Neural cell (in vitro differentiated cells): Measurements from ENCODE around the gene ZNF446. TPM values are rescaled to one million over a fixed set of nuclear protein-coding genes. Genes with fewer than 3 reads are reported as not detected.

Experiments used
- H2AFZ ChIP-seq: fragments of 200-600, 300-800 bp; sonication (generic), shearing (Covaris generic); 2 replicates; pipeline ENCODE4 v1.6.0; 2014; ENCODE audit warnings: low read depth, mild to moderate bottlenecking, antibody characterized with exemption, low read length, moderate library complexity
- H3F3A ChIP-seq: fragments of 200-600 bp; shearing (Covaris generic); 2 replicates; pipeline ENCODE4 v1.6.1; 2016; ENCODE audit warnings: mild to moderate bottlenecking, moderate library complexity, mixed read lengths, antibody characterized with exemption, low read length; ENCODE audit not compliant: insufficient read depth, poor library complexity, severe bottlenecking
- H3K27ac ChIP-seq: fragments of 200-600, 300-800 bp; sonication (generic), shearing (Covaris generic); 2 replicates; pipeline ENCODE4 v1.5.1; 2014; ENCODE audit warnings: mild to moderate bottlenecking, low read length, moderate library complexity
- H3K27me3 ChIP-seq: fragments of 300-800, 200-600 bp; sonication (generic), shearing (Covaris generic); 2 replicates; pipeline ENCODE4 v1.6.0; 2014; ENCODE audit warnings: mild to moderate bottlenecking, low read depth, low read length, moderate library complexity; ENCODE audit not compliant: insufficient read depth
- H3K36me3 ChIP-seq: fragments of 300-800, 200-600 bp; sonication (generic), shearing (Covaris generic); 2 replicates; pipeline ENCODE4 v1.5.1; 2014; ENCODE audit warnings: mild to moderate bottlenecking, antibody characterized with exemption, low read length, moderate library complexity; ENCODE audit not compliant: insufficient read depth
- H3K4me2 ChIP-seq: fragments of 300-800, 200-600 bp; sonication (generic), shearing (Covaris generic); 2 replicates; pipeline ENCODE4 v1.6.0; 2014; ENCODE audit warnings: mild to moderate bottlenecking, low read length
- H3K4me3 ChIP-seq: fragments of 300-800, 200-600 bp; sonication (generic), shearing (Covaris generic); 2 replicates; pipeline ENCODE4 v1.5.1; 2014; ENCODE audit warnings: mild to moderate bottlenecking, low read length, moderate library complexity
- H3K79me2 ChIP-seq: fragments of 200-600 bp; shearing (Covaris generic); replicated peaks from 2 replicates; pipeline ENCODE4 v1.6.0; 2014; ENCODE audit warnings: mild to moderate bottlenecking, low read length, moderate library complexity; ENCODE audit not compliant: insufficient read depth
- H3K9ac ChIP-seq: fragments of 300-800, 200-600 bp; sonication (generic), shearing (Covaris generic); 2 replicates; pipeline ENCODE4 v1.6.1; 2016; ENCODE audit warnings: mild to moderate bottlenecking, low read length, mixed read lengths
- H3K9me2 ChIP-seq: fragments of 200-600 bp; shearing (Covaris generic); 2 replicates; pipeline ENCODE4 v1.6.1; 2016; ENCODE audit warnings: mild to moderate bottlenecking, low read length, mixed read lengths; ENCODE audit not compliant: insufficient read depth
- H3K9me3 ChIP-seq: fragments of 200-600, 300-800 bp; sonication (generic), shearing (Covaris generic); 2 replicates; pipeline ENCODE4 v1.6.1; 2016; ENCODE audit warnings: mild to moderate bottlenecking, mixed run types, low read length, moderate library complexity, mixed read lengths
- H4K20me1 ChIP-seq: fragments of 200-600 bp; shearing (Covaris generic); 2 replicates; pipeline ENCODE4 v1.6.1; 2016; ENCODE audit warnings: mild to moderate bottlenecking, mixed run types; ENCODE audit not compliant: insufficient read depth
- CTCF ChIP-seq: fragments of 450-650 bp; IDR thresholded peaks from 2 replicates; pipeline ENCODE4 v1.5.1; 2014; ENCODE audit warnings: antibody characterized with exemption, mild to moderate bottlenecking, moderate library complexity; ENCODE audit not compliant: poor library complexity, severe bottlenecking
- EP300 ChIP-seq: fragments of 450-650 bp; conservative IDR thresholded peaks from 2 replicates; pipeline ENCODE4 v1.6.1; 2014; ENCODE audit warnings: antibody characterized with exemption, mild to moderate bottlenecking, moderate library complexity; ENCODE audit not compliant: poor library complexity, severe bottlenecking
- EZH2 ChIP-seq: fragments of 200-600, 300-800 bp; shearing (Covaris generic), sonication (generic); IDR thresholded peaks from 2 replicates; pipeline ENCODE4 v1.6.1; 2014; ENCODE audit warnings: antibody characterized with exemption, low read length, borderline replicate concordance, mild to moderate bottlenecking; ENCODE audit not compliant: insufficient read depth, poor library complexity, severe bottlenecking
- MXI1 ChIP-seq: fragments of 450-650 bp; conservative IDR thresholded peaks from 2 replicates; pipeline ENCODE4 v1.6.1; 2014; ENCODE audit warnings: antibody characterized with exemption, mild to moderate bottlenecking; ENCODE audit not compliant: poor library complexity, severe bottlenecking
- POLR2AphosphoS5 ChIP-seq: IDR thresholded peaks from 2 replicates; pipeline ENCODE4 v1.6.1; 2012
- RAD21 ChIP-seq: fragments of 450-650 bp; conservative IDR thresholded peaks from 2 replicates; pipeline ENCODE4 v1.6.1; 2014; ENCODE audit warnings: antibody characterized with exemption, mild to moderate bottlenecking, moderate library complexity
- REST ChIP-seq: IDR thresholded peaks from 2 replicates; pipeline ENCODE4 v1.6.1; 2012; ENCODE audit warnings: borderline replicate concordance
- SMC3 ChIP-seq: fragments of 450-650 bp; conservative IDR thresholded peaks from 2 replicates; pipeline ENCODE4 v1.6.1; 2014; ENCODE audit warnings: antibody characterized with exemption, mild to moderate bottlenecking, moderate library complexity; ENCODE audit not compliant: poor library complexity
- TAF1 ChIP-seq: IDR thresholded peaks from 2 replicates; pipeline ENCODE4 v1.6.1; 2012; ENCODE audit warnings: low read depth
- polyA minus RNA-seq: library from RNA; depleted of rRNA, polyadenylated mRNA; stranded (reverse); fragments of >200 nt; gene quantifications from 2 replicates; pipeline ENCODE4 v1.2.3, GENCODE V29; 2014
- polyA plus RNA-seq: library from polyadenylated mRNA; depleted of rRNA; stranded (reverse); fragments of >200 nt; gene quantifications from 2 replicates; pipeline ENCODE4 v1.2.3, GENCODE V29; 2014

The ZNF446 gene
- polyA plus RNA-seq, result 18.2 and 25.9 TPM in 2 replicates
- polyA minus RNA-seq, result 19.9 and 23.1 TPM in 2 replicates

- Histone ChIP-seq H3K36me3 (peaks cover 5% of the 10 kb centered on the region), H3K79me2 (no peaks in the 10 kb centered on the region), H3K9me2 (no peaks in the 10 kb centered on the region), H3K4me2 (peak within 1 kb of the TSS; percentile 89), H3K27ac (peak within 1 kb of the TSS; percentile 89), H4K20me1 (no peaks in the 10 kb centered on the region), H3K4me3 (peak within 1 kb of the TSS; percentile 94), H2AFZ (peak within 1 kb of the TSS; percentile 73), H3K9ac (peak within 1 kb of the TSS; percentile 90), H3K27me3 (no peaks in the 10 kb centered on the region), H3F3A (no peaks in the 10 kb centered on the region), H3K9me3 (no peaks in the 10 kb centered on the region)
- TF ChIP-seq EZH2 (no peak), SMC3 (no peak), MXI1 (peak; percentile 88), EP300 (peak; percentile 45), RAD21 (no peak), CTCF (peak; percentile 49), REST (peak; percentile 4), POLR2AphosphoS5 (peak; percentile 79), TAF1 (peak; percentile 25)
Measured at GRCh38 chr19:58475714-58476497, at the start of gene ZNF446. ZNF446 (plus strand) TSS chr19:58476352; CDS start chr19:58477219, 867 bp downstream.

GRCh38 chr19:58428617-58429016, 47.5 kb upstream of the ZNF446 start:
- no peaks in the 10 kb centered on the region for H3K27me3 ChIP-seq
- H3K36me3 ChIP-seq, result peaks cover 14% of the 10 kb centered on the region
- H4K20me1 ChIP-seq, result no peaks in the 10 kb centered on the region
- peaks cover 19% of the 10 kb centered on the region for H3K9me3 ChIP-seq
- no peaks in the 10 kb centered on the region for H3F3A ChIP-seq
- no peaks in the 10 kb centered on the region for H3K9me2 ChIP-seq
- no peak overlapping the region for H2AFZ ChIP-seq
- H3K4me3 ChIP-seq, result no peak overlapping the region
- H3K4me2 ChIP-seq, result no peak overlapping the region
- no peak overlapping the region for H3K27ac ChIP-seq
- TF ChIP-seq EP300, result no peak
- TF ChIP-seq CTCF, result no peak
- TF ChIP-seq REST, result no peak
- TF ChIP-seq EZH2, result no peak
- TF ChIP-seq TAF1, result no peak
- no peak for TF ChIP-seq RAD21
- no peak for TF ChIP-seq POLR2AphosphoS5
- no peak for TF ChIP-seq MXI1
- no peak for TF ChIP-seq SMC3
- H3K9ac ChIP-seq, result no peak overlapping the region
- H3K79me2 ChIP-seq, result no peaks in the 10 kb centered on the region
